ENCODE measurements around the gene NRP2. TPM values are rescaled to one million over a fixed set of nuclear protein-coding genes. Genes with fewer than 3 reads are reported as not detected.

The NRP2 gene
- total and polyA plus RNA-seq, 8 donors = 42.3 to 122 (median 60.9) TPM

DNA sequence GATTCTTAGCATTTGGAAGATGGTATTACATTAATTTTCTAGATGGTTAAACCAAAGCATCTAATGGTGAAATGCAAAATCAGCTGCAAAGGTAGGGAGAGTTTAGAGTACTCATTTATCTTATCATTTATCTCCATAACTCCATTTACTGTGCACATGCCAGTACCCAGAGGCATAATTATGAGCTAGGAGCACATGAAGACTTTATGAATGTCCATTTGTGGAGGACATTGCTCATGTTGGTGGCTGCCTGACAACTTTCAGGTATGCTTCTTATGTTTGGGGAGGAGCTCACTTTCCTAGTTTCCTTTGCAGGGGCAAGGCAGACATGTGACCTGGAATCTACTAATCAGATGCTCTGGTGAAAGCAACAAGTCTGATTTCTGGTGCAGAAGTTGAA lies 134.0 kb downstream of the NRP2 start:
- Histone ChIP-seq H3K36me3 (no peaks in the 10 kb centered on the region), H3K4me1 (peaks cover 0 to 4% of the 10 kb centered on the region in 2 donors), H3K27me3 (no peaks in the 10 kb centered on the region), H3K9me3 (no peaks in the 10 kb centered on the region), H3K27ac (no peak overlapping the region), H3K4me3 (no peak overlapping the region)
- no peak for DNase-seq
- intact Hi-C loops (cut with DNase I) = no loop called here
- no peak for ATAC-seq
- TF ChIP-seq CTCF (IDR thresholded peaks at IDR 0.05) = no peak

- ATAC-seq (peak; percentile 24), DNase-seq (no peak)
- no peaks in the 10 kb centered on the region for H3K4me1 ChIP-seq
- no peak overlapping the region for H3K27ac ChIP-seq
- no peak for TF ChIP-seq CTCF (IDR thresholded peaks at IDR 0.05)
- no peaks in the 10 kb centered on the region for H3K27me3 ChIP-seq
- H3K36me3 ChIP-seq = no peaks in the 10 kb centered on the region
- intact Hi-C loops (cut with DNase I) = no loop called here
- no peaks in the 10 kb centered on the region for H3K9me3 ChIP-seq
- no peak overlapping the region for H3K4me3 ChIP-seq
These were observed 140.3 kb downstream of the NRP2 start for GRCh38 chr2:205822579-205822978.

DNA sequence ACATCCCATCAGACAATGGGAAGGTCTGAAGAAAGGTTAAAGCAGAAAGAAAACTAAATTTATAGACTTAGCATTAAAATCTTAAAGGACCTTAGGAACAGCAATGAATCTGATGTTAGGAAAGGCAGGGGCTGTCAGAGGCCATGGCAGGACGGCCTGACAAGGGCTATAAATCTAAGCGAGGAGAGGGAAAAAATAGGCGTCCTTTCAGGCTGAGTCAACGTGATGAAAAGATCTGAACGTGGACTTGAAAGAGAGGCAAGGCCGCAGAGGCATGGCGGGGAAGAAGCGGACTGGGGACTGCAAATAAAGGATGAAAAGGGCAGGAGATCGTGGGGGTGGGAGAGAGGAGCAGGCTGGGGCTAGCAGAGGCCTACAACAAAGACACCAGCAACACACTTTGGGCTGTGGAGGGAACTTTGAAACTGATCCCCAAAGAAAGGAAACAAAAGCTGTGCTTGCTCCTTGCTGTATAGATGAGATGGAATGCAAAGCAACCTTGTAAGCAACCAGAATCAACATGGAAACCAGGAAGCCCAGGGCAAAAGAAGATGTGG lies 145.6 kb downstream of the NRP2 start:
- ATAC-seq = no peak
- no peak for DNase-seq
- Histone ChIP-seq H3K9me3 (no peaks in the 10 kb centered on the region), H3K27me3 (no peaks in the 10 kb centered on the region), H3K27ac (no peak overlapping the region), H3K4me3 (no peak overlapping the region), H3K4me1 (no peaks in the 10 kb centered on the region), H3K36me3 (no peaks in the 10 kb centered on the region)
- TF ChIP-seq CTCF (IDR thresholded peaks at IDR 0.05) = no peak
- intact Hi-C loops (cut with DNase I) = no loop called here

DNA sequence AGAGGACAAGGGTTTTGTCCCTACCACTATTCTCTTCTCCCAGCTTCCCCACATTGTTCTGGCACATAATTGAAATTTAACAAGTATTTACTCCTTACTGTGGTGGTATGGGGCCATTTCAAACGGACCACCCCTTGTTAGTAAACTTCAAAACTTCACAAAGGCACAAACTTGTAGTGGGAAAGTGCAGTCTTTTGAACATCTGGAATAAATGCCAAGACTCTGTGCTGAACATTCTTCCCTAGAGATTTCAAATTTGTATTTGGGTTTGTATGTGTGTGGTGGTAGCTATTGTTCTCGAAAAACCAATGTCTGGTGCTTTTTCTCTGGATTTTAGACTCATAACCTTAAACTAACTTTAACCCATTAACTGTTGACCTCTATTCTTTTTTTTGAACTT lies 151.6 kb downstream of the NRP2 start:
- intact Hi-C loops (cut with DNase I) = no loop called here
- peak overlapping the region in 1 of 2 donors; percentile 15 for H3K27ac ChIP-seq
- H3K4me3 ChIP-seq = no peak overlapping the region
- no peak for TF ChIP-seq CTCF (IDR thresholded peaks at IDR 0.05)
- H3K36me3 ChIP-seq = no peaks in the 10 kb centered on the region
- DNase-seq = peak in 2 of 4 donors; percentile 32 to 48
- H3K27me3 ChIP-seq = no peaks in the 10 kb centered on the region
- ATAC-seq = no peak
- no peaks in the 10 kb centered on the region for H3K4me1 ChIP-seq
- H3K9me3 ChIP-seq = peaks cover 0 to 3% of the 10 kb centered on the region in 2 donors

DNA sequence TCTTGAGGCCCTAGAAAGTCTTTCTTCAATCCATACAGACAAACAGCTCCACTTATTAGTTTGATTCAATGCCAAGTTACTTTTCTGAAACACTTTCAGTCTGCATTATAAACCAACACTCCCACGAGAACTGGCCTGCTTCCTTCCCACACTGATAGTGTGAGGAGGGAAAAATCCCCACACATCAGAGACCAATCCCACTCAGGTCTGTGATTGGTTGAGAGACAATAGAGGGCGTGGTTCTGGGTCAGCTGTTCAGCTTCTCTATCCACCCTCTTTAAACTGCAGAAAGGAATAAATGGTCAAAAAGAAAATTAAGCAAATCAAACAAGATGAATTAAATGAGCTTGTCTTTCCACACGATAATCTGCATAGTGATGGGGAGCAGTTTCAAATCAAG lies 152.5 kb downstream of the NRP2 start:
- Histone ChIP-seq H3K4me1 (no peaks in the 10 kb centered on the region), H3K36me3 (no peaks in the 10 kb centered on the region), H3K27me3 (no peaks in the 10 kb centered on the region), H3K9me3 (peaks cover 0 to 3% of the 10 kb centered on the region in 2 donors), H3K4me3 (no peak overlapping the region), H3K27ac (no peak overlapping the region)
- no peak for TF ChIP-seq CTCF (IDR thresholded peaks at IDR 0.05)
- DNase-seq (peak in 3 of 4 donors; percentile 33 to 92 (median 89)), ATAC-seq (peak; percentile 65)
- intact Hi-C loops (cut with DNase I) = no loop called here
